ENCODE data around the gene CAPN12.

- TF ChIP-seq, protein P1, sequence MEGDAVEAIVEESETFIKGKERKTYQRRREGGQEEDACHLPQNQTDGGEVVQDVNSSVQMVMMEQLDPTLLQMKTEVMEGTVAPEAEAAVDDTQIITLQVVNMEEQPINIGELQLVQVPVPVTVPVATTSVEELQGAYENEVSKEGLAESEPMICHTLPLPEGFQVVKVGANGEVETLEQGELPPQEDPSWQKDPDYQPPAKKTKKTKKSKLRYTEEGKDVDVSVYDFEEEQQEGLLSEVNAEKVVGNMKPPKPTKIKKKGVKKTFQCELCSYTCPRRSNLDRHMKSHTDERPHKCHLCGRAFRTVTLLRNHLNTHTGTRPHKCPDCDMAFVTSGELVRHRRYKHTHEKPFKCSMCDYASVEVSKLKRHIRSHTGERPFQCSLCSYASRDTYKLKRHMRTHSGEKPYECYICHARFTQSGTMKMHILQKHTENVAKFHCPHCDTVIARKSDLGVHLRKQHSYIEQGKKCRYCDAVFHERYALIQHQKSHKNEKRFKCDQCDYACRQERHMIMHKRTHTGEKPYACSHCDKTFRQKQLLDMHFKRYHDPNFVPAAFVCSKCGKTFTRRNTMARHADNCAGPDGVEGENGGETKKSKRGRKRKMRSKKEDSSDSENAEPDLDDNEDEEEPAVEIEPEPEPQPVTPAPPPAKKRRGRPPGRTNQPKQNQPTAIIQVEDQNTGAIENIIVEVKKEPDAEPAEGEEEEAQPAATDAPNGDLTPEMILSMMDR (conservative IDR thresholded peaks at IDR 0.05 in 1 of 2, IDR thresholded peaks at IDR 0.05 in 1 of 2; ENCODE audit: extremely low read depth in 1 of 2, insufficient read depth in 1 of 2, low read depth in 1 of 2, low read length in 2 of 2): no peak
- no peak for TF ChIP-seq EZH2 (IDR thresholded peaks at IDR 0.05; ENCODE audit: borderline replicate concordance, low read length)
Measured at GRCh38 chr19:38705197-38706019, 38.9 kb downstream of the CAPN12 start.

Data from mammary epithelial cell (primary cell).